ENCODE measurements around the gene CD59.

- TF ChIP-seq CTCF (IDR thresholded peaks at IDR 0.05): no peak
- TF ChIP-seq EP300 (IDR thresholded peaks at IDR 0.05): no peak
- no peak for TF ChIP-seq POLR2A (IDR thresholded peaks at IDR 0.05)
These were observed 11.6 kb downstream of the CD59 start for GRCh38 chr11:33724644-33725035.
